ENCODE measurements around the gene ART5. TPM values are rescaled to one million over a fixed set of nuclear protein-coding genes. Genes with fewer than 3 reads are reported as not detected.
"Not testable (repeated sequence)": the region's sequence is repeated elsewhere in the genome, so short reads cannot be mapped to it uniquely, and the experiment has no call there.

The ART5 gene
- total RNA-seq, 1 donor from 2014 or later: not detected

DNA sequence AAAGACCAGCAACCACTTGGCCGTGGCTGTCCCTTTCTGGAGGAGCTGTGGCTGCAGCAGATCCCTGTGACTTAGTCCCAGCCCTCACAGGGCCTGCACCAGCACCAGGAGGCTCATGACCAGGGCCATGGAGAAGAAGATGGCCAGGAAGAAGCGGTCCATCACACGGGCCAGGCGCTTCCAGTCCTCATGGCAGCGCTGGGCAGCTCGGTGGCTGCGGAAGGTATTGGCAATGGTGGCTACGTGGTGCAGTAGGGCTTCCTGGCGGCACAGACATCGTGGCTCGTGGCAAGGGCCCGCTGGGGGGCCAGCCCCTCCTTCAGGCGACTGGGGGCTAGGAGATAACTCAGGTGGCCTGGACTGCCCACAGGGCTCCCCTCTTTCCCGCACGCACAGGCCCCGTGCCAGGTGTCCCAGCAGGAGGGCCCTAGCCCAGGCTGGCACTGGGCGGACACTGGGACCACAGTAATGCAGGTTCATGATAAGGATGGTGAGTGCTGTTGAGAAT, 24.3 kb upstream of the ART5 start:
- intact Hi-C loops (cut with micrococcal nuclease): no loop called here
- no peak overlapping the region for H3K4me3 Mint-ChIP-seq
- no peaks in the 10 kb centered on the region for H3K9me3 Mint-ChIP-seq
- H3K36me3 Mint-ChIP-seq (ENCODE audit: low read depth): peaks cover 29% of the 10 kb centered on the region
- H3K4me1 Mint-ChIP-seq: no peaks in the 10 kb centered on the region
- H3K27ac Mint-ChIP-seq: no peak overlapping the region
- no peaks in the 10 kb centered on the region for H3K27me3 Mint-ChIP-seq
- DNase-seq: no peak

DNA sequence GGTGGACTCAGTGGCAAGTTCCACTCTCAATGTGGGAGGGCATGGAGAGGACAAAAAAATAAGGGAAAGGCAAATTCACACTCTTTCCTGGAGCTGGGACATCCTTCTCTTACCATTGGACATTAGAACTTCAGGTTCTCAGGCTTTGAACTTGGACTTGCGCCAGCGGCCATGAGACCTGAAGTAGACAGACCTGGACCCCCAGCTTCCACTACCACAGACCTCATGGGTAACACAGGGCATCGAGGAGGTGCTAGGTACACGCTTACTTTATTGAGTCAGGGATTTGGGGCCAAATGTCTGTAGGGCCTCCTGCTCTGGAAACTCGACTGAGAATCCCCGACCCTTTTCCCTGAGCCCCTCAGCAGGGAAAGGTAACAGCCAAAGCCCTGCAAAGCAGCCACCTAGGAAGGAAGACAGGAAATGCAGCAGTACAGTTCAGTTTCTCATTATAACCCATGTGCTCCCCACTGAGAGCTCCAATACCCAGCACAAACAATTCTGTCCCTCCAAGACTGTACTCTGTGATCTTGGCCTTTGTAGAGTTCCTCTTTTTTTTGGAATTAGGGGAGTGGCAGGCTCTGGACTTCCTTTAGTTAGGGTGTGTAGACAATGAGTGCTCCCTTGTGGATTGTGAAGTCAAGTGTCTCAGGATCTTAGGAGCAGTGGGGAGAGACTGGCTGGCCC, 23.7 kb upstream of the ART5 start:
- DNase-seq: no peak
- Mint-ChIP-seq H3K36me3 (ENCODE audit: low read depth) (peaks cover 26% of the 10 kb centered on the region), H3K9me3 (no peaks in the 10 kb centered on the region), H3K4me3 (no peak overlapping the region), H3K4me1 (no peaks in the 10 kb centered on the region), H3K27ac (no peak overlapping the region), H3K27me3 (no peaks in the 10 kb centered on the region)
- intact Hi-C loops (cut with micrococcal nuclease): no loop called here

DNA sequence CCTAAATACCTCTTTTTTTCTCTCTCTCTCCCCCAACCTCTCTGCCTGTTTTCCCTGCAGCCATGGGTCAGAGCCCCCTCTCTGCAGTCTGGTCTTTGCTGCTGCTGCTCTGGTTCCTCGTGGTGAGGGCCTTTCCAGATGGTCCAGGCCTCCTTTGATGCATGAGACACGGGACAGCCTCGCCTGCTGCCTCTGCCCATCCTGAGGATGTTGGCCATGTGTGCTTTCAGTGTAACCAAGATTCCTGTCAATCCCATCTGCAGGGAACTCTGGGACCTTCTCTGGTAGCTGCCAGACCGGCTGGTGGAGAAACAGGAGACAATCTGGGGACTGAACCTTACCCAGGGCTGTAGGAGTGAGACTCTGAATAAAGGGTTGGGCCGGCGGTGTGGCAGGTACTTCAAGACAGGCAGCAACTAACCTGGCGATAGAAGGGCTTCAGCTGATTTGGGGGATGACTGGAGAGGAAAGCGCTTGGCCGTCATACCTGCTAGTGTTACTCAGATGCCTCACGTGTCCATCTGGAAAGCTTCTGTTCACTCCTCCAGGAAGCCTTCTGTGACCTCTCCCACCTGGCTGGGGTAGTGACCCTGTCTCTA, 22.3 kb upstream of the ART5 start:
- peaks cover 20% of the 10 kb centered on the region for H3K36me3 Mint-ChIP-seq (ENCODE audit: low read depth)
- no peaks in the 10 kb centered on the region for H3K27me3 Mint-ChIP-seq
- intact Hi-C loops (cut with micrococcal nuclease): no loop called here
- H3K9me3 Mint-ChIP-seq: no peaks in the 10 kb centered on the region
- H3K4me1 Mint-ChIP-seq: no peaks in the 10 kb centered on the region
- H3K4me3 Mint-ChIP-seq: no peak overlapping the region
- H3K27ac Mint-ChIP-seq: no peak overlapping the region
- no peak for DNase-seq

DNA sequence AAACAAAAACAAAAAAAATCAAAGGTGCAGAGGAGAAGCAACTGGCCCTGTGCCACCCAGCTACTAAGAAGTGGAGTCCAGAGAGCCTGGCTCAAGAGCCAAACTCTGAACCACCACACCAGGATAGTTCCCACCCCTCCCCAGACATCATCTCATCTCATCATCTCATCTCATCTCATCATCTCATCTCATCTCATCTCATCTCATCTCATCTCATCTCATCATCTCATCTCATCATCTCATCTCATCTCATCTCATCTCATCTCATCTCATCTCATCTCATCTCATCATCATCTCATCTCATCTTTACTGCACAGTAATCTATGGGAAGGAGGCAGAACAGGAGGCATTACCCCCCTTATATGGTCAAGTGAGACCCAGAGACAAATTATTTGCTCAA, 21.1 kb upstream of the ART5 start:
- no peak overlapping the region for H3K4me3 Mint-ChIP-seq
- peaks cover 17% of the 10 kb centered on the region for H3K36me3 Mint-ChIP-seq (ENCODE audit: low read depth)
- intact Hi-C loops (cut with micrococcal nuclease): no loop called here
- H3K9me3 Mint-ChIP-seq: no peaks in the 10 kb centered on the region
- no peak for DNase-seq
- H3K4me1 Mint-ChIP-seq: no peaks in the 10 kb centered on the region
- H3K27me3 Mint-ChIP-seq: peaks cover 4% of the 10 kb centered on the region
- H3K27ac Mint-ChIP-seq: no peak overlapping the region

DNA sequence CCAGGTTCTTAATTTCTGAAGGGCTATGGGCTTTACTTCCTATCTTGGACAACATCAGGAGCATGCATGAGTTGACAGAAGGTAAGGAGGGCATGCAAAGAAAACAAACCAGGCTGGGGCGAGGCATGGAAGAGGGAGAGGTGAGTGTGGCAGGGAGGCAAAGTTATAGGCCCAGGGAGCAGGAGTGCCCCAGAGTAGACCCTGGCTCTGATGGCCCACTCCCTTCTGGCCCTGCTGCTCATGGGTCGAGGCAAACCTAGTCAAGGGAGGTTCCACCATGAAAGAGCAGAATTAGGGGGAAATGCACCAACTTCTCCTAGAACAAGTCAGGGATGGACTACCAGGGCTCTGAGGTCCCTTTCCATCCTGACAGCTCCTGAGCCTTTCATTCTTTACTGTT, 19.2 kb upstream of the ART5 start:
- Mint-ChIP-seq H3K4me1 (no peaks in the 10 kb centered on the region), H3K9me3 (no peaks in the 10 kb centered on the region), H3K36me3 (ENCODE audit: low read depth) (peaks cover 16% of the 10 kb centered on the region), H3K27me3 (peaks cover 6% of the 10 kb centered on the region), H3K27ac (no peak overlapping the region), H3K4me3 (no peak overlapping the region)
- DNase-seq: no peak
- intact Hi-C loops (cut with micrococcal nuclease): no loop called here

DNA sequence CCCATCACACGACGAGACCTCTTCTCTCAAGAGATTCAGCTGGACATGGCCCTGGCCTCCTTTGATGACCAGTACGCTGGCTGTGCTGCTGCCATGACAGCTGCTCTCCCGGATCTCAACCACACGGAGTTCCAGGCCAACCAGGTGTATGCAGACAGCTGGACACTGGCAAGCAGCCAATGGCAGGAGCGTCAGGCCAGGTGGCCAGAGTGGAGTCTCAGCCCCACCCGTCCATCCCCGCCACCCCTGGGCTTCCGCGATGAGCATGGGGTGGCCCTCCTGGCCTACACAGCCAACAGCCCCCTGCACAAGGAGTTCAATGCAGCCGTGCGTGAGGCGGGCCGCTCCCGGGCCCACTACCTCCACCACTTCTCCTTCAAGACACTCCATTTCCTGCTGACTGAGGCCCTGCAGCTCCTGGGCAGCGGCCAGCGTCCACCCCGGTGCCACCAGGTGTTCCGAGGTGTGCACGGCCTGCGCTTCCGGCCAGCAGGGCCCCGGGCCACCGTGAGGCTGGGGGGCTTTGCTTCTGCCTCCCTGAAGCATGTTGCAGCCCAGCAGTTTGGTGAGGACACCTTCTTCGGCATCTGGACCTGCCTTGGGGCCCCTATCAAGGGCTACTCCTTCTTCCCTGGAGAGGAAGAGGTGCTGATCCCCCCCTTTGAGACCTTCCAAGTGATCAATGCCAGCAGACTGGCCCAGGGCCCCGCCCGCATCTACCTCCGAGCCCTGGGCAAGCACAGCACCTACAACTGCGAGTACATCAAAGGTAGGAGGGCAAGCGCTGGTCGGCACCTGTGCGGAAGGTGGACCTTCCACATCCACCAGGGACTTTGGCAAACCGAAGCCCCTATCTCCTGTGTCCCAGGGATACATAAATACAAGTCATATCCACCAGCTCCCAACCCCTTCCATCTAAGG, 18.1 kb upstream of the ART5 start:
- no peak for DNase-seq
- Mint-ChIP-seq H3K36me3 (ENCODE audit: low read depth) (peaks cover 7% of the 10 kb centered on the region), H3K4me1 (no peaks in the 10 kb centered on the region), H3K9me3 (no peaks in the 10 kb centered on the region), H3K4me3 (no peak overlapping the region), H3K27ac (no peak overlapping the region), H3K27me3 (peaks cover 9% of the 10 kb centered on the region)
- intact Hi-C loops (cut with micrococcal nuclease): no loop called here

DNA sequence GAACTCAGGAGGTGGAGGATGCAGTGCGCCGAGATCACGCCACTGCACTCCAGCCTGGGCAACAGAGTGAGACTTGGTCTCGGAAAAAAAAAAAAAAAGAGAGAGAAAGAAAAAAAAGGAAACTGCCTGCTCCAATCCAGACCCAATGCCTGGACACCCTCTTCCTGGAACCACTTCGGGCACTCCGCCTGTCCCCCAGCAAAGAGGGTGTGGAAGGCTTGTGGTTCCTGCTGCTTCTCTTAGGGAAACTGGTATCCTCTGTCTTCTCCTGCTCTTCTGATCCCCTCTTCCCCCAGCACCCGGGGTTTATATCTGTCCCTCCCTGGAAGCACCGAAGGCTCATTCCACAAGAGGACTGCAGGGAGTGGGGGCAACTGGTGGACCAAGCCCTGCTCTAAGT, 16.5 kb upstream of the ART5 start:
- Mint-ChIP-seq H3K9me3 (no peaks in the 10 kb centered on the region), H3K4me3 (no peak overlapping the region), H3K36me3 (ENCODE audit: low read depth) (no peaks in the 10 kb centered on the region), H3K27me3 (peaks cover 9% of the 10 kb centered on the region), H3K4me1 (no peaks in the 10 kb centered on the region), H3K27ac (no peak overlapping the region)
- no peak for DNase-seq
- intact Hi-C loops (cut with micrococcal nuclease): no loop called here

DNA sequence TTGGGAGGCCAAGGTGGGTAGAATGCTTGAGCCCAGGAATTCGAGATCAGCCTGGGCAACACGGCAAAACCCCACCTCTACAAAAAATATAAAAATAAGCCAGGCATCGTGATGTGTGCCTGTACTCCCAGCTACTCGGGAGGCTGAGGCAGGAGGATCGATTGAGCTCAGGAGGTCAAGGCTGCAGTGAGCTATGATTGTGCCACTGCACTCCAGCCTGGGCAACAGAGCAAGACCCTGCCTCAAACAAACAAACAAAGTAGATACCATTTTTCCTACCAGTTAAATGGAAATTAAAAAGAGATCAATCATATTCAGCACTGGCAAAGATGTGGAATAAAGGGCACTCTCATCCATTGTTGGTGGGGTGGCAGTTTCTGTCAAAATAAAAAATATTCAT, 15.5 kb upstream of the ART5 start:
- H3K4me1 Mint-ChIP-seq; H3K36me3 Mint-ChIP-seq (ENCODE audit: low read depth); H3K4me3 Mint-ChIP-seq; H3K9me3 Mint-ChIP-seq; DNase-seq; H3K27ac Mint-ChIP-seq; intact Hi-C loops (cut with micrococcal nuclease); H3K27me3 Mint-ChIP-seq: not testable (repeated sequence)

DNA sequence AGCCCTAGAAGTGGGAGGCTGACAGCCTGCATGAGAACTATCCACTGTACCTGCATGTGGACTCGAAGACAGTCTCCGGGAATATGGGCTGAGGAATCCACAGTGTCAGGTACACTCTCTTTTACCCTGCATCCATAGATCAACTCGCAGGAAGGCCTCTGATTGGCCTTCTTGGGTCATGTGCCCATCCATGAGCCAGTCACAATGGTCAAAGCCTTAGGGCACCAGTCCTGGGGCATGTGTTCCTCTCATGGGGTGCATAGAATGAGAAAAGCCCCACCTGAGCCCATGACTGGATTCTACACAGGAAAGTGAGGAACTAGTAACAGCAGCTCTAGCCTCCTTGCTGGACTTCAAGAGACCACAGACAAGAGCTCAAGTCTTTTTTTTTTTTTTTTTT, 13.8 kb upstream of the ART5 start:
- Mint-ChIP-seq H3K27me3 (peaks cover 15% of the 10 kb centered on the region), H3K27ac (no peak overlapping the region), H3K4me3 (no peak overlapping the region), H3K4me1 (no peaks in the 10 kb centered on the region), H3K36me3 (ENCODE audit: low read depth) (no peaks in the 10 kb centered on the region), H3K9me3 (no peaks in the 10 kb centered on the region)
- intact Hi-C loops (cut with micrococcal nuclease): no loop called here
- DNase-seq: no peak

DNA sequence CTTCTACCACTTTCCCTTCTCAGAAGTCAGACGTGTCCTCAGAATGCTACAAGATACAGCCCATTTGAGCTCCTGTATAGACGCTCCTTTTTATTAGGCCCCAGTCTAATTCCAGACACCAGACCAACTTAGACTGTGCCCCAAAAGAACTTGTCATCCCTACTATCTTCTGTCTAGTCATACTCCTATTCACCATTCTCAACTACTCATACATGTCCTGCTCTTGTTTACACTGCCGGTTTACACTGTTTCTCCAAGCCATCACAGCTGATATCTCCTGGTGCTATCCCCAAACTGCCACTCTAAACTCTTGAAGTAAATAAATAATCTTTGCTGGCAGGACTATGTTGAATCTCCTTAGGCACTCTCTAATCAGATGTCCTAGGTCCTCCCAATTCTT, 10.7 kb upstream of the ART5 start:
- intact Hi-C loops (cut with micrococcal nuclease); H3K4me3 Mint-ChIP-seq; H3K36me3 Mint-ChIP-seq (ENCODE audit: low read depth); DNase-seq; H3K27ac Mint-ChIP-seq; H3K9me3 Mint-ChIP-seq; H3K4me1 Mint-ChIP-seq: not testable (repeated sequence)
- peaks cover 25% of the 10 kb centered on the region for H3K27me3 Mint-ChIP-seq

DNA sequence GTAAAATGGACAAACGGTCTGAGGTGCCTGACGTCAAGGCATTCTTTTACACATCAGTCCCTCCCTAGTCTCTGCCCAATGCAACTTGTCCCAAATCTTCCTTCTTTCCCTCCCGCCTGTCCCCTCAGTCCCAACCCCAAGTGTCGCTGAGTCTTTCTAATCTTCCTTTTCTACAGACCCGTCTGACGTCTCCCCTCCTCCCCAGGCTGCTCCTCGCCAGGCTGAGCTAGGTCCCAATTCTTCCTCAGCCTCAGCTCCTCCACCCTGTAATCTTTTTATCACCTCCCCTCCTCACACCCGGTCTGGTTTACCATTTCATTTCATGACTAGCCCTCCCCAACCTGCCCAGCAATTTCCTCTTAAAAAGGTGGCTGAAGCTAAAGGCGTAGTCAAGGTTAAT, 7.6 kb upstream of the ART5 start:
- H3K27ac Mint-ChIP-seq; H3K4me3 Mint-ChIP-seq; H3K9me3 Mint-ChIP-seq; H3K4me1 Mint-ChIP-seq; H3K36me3 Mint-ChIP-seq (ENCODE audit: low read depth); intact Hi-C loops (cut with micrococcal nuclease); DNase-seq: not testable (repeated sequence)
- H3K27me3 Mint-ChIP-seq: peaks cover 27% of the 10 kb centered on the region

DNA sequence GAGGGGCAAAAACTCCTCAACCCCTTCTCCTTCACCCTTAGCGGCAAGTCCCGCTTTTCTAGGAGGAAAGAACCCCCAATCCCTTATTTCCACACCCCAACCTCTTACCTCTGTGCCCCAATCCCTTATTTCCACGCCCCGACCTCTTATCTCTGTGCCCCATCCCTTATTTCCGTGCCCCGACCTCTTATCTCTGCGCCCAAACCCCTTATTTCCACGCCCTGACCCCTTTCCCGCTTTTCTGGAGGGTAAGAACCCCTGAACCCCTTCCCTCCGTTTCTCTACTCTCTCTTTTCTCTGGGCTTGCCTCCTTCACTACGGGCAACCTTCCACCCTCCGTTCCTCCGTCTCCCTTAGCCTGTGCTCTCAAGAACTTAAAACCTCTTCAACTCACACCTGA, 7.1 kb upstream of the ART5 start:
- H3K4me3 Mint-ChIP-seq; H3K9me3 Mint-ChIP-seq; intact Hi-C loops (cut with micrococcal nuclease); H3K4me1 Mint-ChIP-seq; H3K27ac Mint-ChIP-seq; DNase-seq; H3K36me3 Mint-ChIP-seq (ENCODE audit: low read depth): not testable (repeated sequence)
- H3K27me3 Mint-ChIP-seq: peaks cover 29% of the 10 kb centered on the region

DNA sequence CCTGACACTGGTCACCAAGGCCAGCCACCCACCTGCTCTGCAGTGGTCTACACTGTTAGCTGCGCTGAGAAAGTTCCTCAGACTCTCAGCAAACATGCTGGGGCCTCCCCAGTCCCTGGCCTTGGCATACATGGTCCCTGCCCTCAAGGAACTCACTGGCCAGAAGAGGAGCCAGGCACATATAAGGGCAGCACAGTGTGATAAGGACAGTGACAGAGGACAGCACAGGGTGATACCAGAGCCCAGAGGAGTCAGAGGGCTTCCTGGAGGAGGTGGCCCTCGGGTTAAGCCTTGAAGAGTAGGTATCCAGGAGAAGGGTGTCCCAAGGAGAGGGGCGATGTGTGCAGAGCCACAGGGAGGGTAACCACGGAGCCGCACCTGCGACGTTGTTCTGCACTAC, 3.8 kb upstream of the ART5 start:
- Mint-ChIP-seq H3K27me3 (peaks cover 46% of the 10 kb centered on the region), H3K4me1 (peaks cover 5% of the 10 kb centered on the region)

DNA sequence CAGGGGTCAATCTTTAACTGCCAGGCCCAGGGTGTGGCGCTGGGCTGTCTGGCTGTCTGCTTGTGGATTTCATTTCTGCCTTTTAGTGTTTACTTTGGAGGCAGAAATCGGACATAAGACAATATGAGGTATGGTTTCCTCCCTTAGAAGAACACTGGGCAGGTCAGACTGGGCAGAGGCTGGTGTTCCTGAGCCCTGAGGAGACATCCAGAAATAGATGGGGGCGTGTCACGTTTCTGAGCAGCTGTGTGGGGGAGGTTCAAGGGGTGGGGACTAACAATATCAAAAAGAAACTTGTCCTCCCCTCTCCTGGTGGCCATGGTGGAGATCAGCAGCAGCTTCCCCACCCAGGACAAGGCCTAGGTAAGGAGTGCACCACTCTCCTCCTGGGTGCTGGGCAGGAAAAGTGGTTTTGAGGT, 3.0 kb upstream of the ART5 start, which contains the start of gene ART1:
ART1 (plus strand) TSS at position 312 of the 419 bp plus-strand sequence. CDS start 14,086 bp downstream, outside the sequence.
- DNase-seq: no peak
- no peaks in the 10 kb centered on the region for H3K9me3 Mint-ChIP-seq
- no peak within 1 kb of the TSS for H3K4me3 Mint-ChIP-seq
- H3K36me3 Mint-ChIP-seq (ENCODE audit: low read depth): no peaks in the 10 kb centered on the region
- intact Hi-C loops (cut with micrococcal nuclease): no loop called here
- H3K27me3 Mint-ChIP-seq: peaks cover 44% of the 10 kb centered on the region
- H3K4me1 Mint-ChIP-seq: peaks cover 5% of the 10 kb centered on the region
- H3K27ac Mint-ChIP-seq: no peak within 1 kb of the TSS

More for the DNA sequence above, 3.8 kb upstream of the ART5 start:
- DNase-seq: no peak
- H3K4me3 Mint-ChIP-seq: no peak overlapping the region
- H3K36me3 Mint-ChIP-seq (ENCODE audit: low read depth): no peaks in the 10 kb centered on the region
- H3K9me3 Mint-ChIP-seq: no peaks in the 10 kb centered on the region
- intact Hi-C loops (cut with micrococcal nuclease): no loop called here
- H3K27ac Mint-ChIP-seq: no peak overlapping the region

Measured in activated CD4-positive, alpha-beta T cell treated with anti-CD3 and anti-CD28 coated beads, Interleukin-2, amount 10 ng/mL, durations not matched to agents 24 days and 14 days (primary cell).